Naive thymus-derived CD4-positive, alpha-beta T cell (primary cell): ENCODE measurements around the gene MACROD2. TPM values are rescaled to one million over a fixed set of nuclear protein-coding genes. Genes with fewer than 3 reads are reported as not detected.

ENCODE experiments used
- ATAC-seq: fragments of 150-1000 bp; cut with Tn5 transposase; 2 replicates; pipeline ENCODE4 v1.10.0; 2021; ENCODE audit warnings: mild to moderate bottlenecking, moderate library complexity
- CTCF ChIA-PET: fragments of 350-600 bp; sonication (Branson Sonifier 250); formaldehyde crosslinking; loops from one replicate; lab custom pipeline; 2021; ENCODE audit warnings: antibody characterized with exemption; lab: Charles Lee
- POLR2A ChIA-PET: fragments of 350-600 bp; sonication (Branson Sonifier 250); formaldehyde crosslinking; loops from one replicate; lab custom pipeline; 2021; ENCODE audit warnings: antibody characterized with exemption, inconsistent platforms; lab: Charles Lee
- DNase-seq, 9 donors: peaks; one replicate each; pipeline versions ENCODE4 v3.0.0 to v3.0.0-alpha.2; 2020 to 2022; ENCODE audit warnings: mixed read lengths in 1 of 9
- H3K27ac ChIP-seq: one replicate; pipeline ENCODE4 v1.7.0; 2013; ENCODE audit warnings: mild to moderate bottlenecking, low read depth, low read length, moderate library complexity
- H3K27me3 ChIP-seq, 2 donors: one replicate each; pipeline ENCODE4 v1.7.0; 2013; ENCODE audit warnings: low read length in 2 of 2, mild to moderate bottlenecking in 2 of 2, moderate library complexity in 2 of 2; ENCODE audit not compliant: control insufficient read depth in 2 of 2, insufficient read depth in 2 of 2
- H3K36me3 ChIP-seq, 3 experiments: 1 replicate in 2 of 3; 2 replicates in 1 of 3; pipeline ENCODE4 v1.7.0; 2013; ENCODE audit warnings: low read length in 3 of 3, mild to moderate bottlenecking in 3 of 3, moderate library complexity in 1 of 3; ENCODE audit not compliant: insufficient read depth in 3 of 3, control insufficient read depth in 2 of 3
- H3K4me1 ChIP-seq, 2 donors: one replicate each; pipeline ENCODE4 v1.7.0; 2013; ENCODE audit warnings: low read length in 2 of 2, mild to moderate bottlenecking in 2 of 2, moderate library complexity in 1 of 2; ENCODE audit not compliant: control insufficient read depth in 2 of 2, insufficient read depth in 2 of 2
- H3K4me3 ChIP-seq: 2 replicates; pipeline ENCODE4 v1.7.0; 2013; ENCODE audit warnings: mild to moderate bottlenecking, low read length
- H3K9me3 ChIP-seq, 3 experiments: 1 replicate in 2 of 3; 2 replicates in 1 of 3; pipeline ENCODE4 v1.7.0; 2013; ENCODE audit warnings: low read length in 3 of 3; ENCODE audit not compliant: control insufficient read depth in 2 of 3
- H3K27ac Mint-ChIP-seq, 9 donors: one replicate each; pipeline ENCODE4 v1.8.0; 2020 to 2022; ENCODE audit warnings: mixed read lengths in 9 of 9, mild to moderate bottlenecking in 8 of 9, moderate library complexity in 5 of 9, inconsistent platforms in 2 of 9
- H3K27me3 Mint-ChIP-seq, 5 donors: one replicate each; pipeline ENCODE4 v1.8.0; 2021 to 2022; ENCODE audit warnings: mixed read lengths in 5 of 5, mild to moderate bottlenecking in 1 of 5
- H3K36me3 Mint-ChIP-seq, 5 donors: one replicate each; pipeline ENCODE4 v1.8.0; 2020 to 2022; ENCODE audit warnings: mixed read lengths in 5 of 5, mild to moderate bottlenecking in 3 of 5, inconsistent platforms in 1 of 5
- H3K4me1 Mint-ChIP-seq, 7 donors: one replicate each; pipeline ENCODE4 v1.8.0; 2020 to 2022; ENCODE audit warnings: mixed read lengths in 7 of 7, mild to moderate bottlenecking in 3 of 7, inconsistent platforms in 1 of 7
- H3K4me3 Mint-ChIP-seq, 10 donors: one replicate each; pipeline ENCODE4 v1.8.0; 2020 to 2022; ENCODE audit warnings: mild to moderate bottlenecking in 10 of 10, mixed read lengths in 10 of 10, moderate library complexity in 6 of 10, inconsistent platforms in 2 of 10
- H3K9me3 Mint-ChIP-seq, 11 donors: one replicate each; pipeline ENCODE4 v1.8.0; 2020 to 2022; ENCODE audit warnings: mixed read lengths in 11 of 11, mild to moderate bottlenecking in 4 of 11, inconsistent platforms in 1 of 11, moderate library complexity in 1 of 11
- intact Hi-C, 2 donors: fragments of 100-400 bp; cut with micrococcal nuclease; formaldehyde crosslinking; loops; one replicate each; pipeline ENCODE4 v1.15.1; 2023
- polyA plus RNA-seq, 2 donors: library from polyadenylated mRNA; unstranded; fragments of 300-500 nt; fragmentation: Illumina TruSeq; gene quantifications; one replicate each; pipeline ENCODE4 v1.2.3, GENCODE V29; 2021
- total RNA-seq, 6 experiments: library from RNA in 5 of 6; stranded (reverse) in 5 of 6; gene quantifications; 1 replicate in 5 of 6; 2 replicates in 1 of 6; pipeline ENCODE4 v1.2.3 and lab custom pipeline; 2021 to 2026

The MACROD2 gene
- total and polyA plus RNA-seq, 7 experiments from 2014 or later = 0.27 to 0.86 (median 0.34) TPM; not detected in 4

DNA sequence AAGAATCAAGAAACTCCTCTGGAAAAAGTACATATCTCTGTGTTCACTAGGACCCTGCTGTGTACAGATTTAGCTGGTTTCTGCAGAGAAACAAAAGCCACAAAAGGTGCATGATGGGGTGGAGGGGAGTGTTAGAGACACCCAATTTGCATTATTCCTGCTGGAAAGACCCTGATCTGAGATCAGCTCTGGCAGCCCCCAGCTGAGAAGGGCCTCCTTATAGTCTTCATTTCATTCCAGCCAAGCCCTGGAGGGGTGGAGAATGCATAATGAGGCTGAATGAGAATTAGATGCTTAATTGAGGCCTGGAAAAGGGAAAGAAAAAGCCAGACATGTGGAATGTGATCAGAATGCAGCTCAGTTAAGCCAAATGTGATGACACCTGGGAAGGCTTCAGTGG lies 2032.4 kb downstream of the MACROD2 start:
- intact Hi-C loops = no loop called here
- ChIA-PET CTCF (no interaction called here), POLR2A (no interaction called here)
- Mint-ChIP-seq H3K9me3 (peaks cover 0 to 6% (median 3%) of the 10 kb centered on the region in 11 donors), H3K36me3 (no peaks in the 10 kb centered on the region), H3K27me3 (peaks cover 0 to 9% (median 0%) of the 10 kb centered on the region in 5 donors), H3K27ac (no peak overlapping the region), H3K4me3 (no peak overlapping the region), H3K4me1 (peaks cover 0 to 9% (median 0%) of the 10 kb centered on the region in 7 donors)
- no peak for DNase-seq
- H3K27ac ChIP-seq = no peak overlapping the region
- H3K27me3 ChIP-seq = no peaks in the 10 kb centered on the region
- ATAC-seq = no peak
- H3K9me3 ChIP-seq = no peaks in the 10 kb centered on the region
- H3K4me1 ChIP-seq = no peaks in the 10 kb centered on the region
- H3K4me3 ChIP-seq = no peak overlapping the region
- no peaks in the 10 kb centered on the region for H3K36me3 ChIP-seq

DNA sequence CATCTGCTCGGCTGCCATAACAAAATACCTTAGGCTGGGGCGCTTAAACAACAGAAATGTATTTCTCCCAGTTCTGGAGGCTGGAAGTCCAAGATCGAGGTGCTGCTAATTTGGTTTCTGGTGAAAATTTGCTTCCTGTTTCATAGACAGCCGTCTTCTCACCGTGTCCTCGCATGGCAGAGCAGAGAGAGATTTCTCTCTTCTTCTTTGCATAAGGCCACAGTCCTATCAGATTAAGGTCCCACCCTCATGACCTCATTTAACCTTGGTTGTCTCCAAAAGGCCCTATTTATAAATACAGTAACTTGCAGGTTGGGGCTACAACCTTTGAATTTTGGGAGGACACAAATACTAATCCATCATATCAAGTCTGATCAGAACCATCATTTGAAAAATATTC lies 2033.6 kb downstream of the MACROD2 start:
- ChIA-PET POLR2A (no interaction called here), CTCF (no interaction called here)
- H3K4me3 Mint-ChIP-seq = no peak overlapping the region
- no peaks in the 10 kb centered on the region for H3K36me3 Mint-ChIP-seq
- no peak for ATAC-seq
- no peak for DNase-seq
- Histone ChIP-seq H3K9me3 (no peaks in the 10 kb centered on the region), H3K4me1 (no peaks in the 10 kb centered on the region), H3K36me3 (no peaks in the 10 kb centered on the region), H3K4me3 (no peak overlapping the region), H3K27me3 (no peaks in the 10 kb centered on the region), H3K27ac (no peak overlapping the region)
- peaks cover 0 to 9% (median 0%) of the 10 kb centered on the region in 7 donors for H3K4me1 Mint-ChIP-seq
- peaks cover 0 to 9% (median 0%) of the 10 kb centered on the region in 5 donors for H3K27me3 Mint-ChIP-seq
- intact Hi-C loops = no loop called here
- H3K27ac Mint-ChIP-seq = no peak overlapping the region
- H3K9me3 Mint-ChIP-seq = peaks cover 0 to 6% (median 3%) of the 10 kb centered on the region in 11 donors

DNA sequence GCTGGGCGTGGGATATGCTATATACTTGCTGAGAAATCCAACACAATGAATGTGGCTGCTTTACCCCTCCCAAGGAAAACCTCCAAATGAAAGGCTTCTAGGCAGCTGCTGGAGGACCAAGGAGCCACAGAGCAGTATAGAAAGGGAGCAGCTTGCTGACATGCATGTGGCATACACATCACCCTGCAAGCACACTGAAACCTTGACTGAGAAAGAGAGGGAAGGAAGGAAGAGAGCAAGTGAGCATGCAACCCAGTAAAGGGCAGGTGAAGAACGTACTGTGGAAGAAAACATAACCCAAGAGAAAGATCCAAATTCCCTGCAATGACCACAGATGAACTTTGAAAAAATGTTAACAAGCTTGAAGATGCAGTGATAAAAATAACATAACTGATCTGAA lies 2034.9 kb downstream of the MACROD2 start:
- POLR2A ChIA-PET = no interaction called here
- intact Hi-C loops = no loop called here

DNA sequence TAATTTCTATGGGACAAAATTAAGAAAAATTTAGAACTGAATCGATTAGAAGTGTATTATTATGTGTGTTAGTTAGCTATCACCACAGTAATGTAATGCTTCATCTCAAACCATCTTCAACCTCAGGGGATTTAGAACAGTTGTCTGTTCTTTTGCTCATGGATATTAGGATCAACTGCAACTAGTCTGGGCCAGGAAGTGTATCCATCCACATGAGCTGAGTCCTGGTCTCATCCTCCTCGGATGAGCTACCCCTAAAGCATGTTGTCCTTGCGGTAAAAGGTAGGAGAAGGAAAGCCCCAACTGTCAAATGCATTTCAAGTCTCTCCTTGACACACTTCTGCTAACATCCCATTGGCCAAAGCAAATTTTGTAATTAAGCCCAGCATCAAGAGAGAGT lies 2040.3 kb downstream of the MACROD2 start:
- Mint-ChIP-seq H3K27me3 (no peaks in the 10 kb centered on the region), H3K36me3 (no peaks in the 10 kb centered on the region), H3K4me3 (no peak overlapping the region), H3K27ac (no peak overlapping the region), H3K9me3 (peaks cover 0 to 5% (median 0%) of the 10 kb centered on the region in 11 donors), H3K4me1 (peaks cover 0 to under 1% (median 0%) of the 10 kb centered on the region in 7 donors)
- POLR2A ChIA-PET = no interaction called here
- Histone ChIP-seq H3K36me3 (no peaks in the 10 kb centered on the region), H3K4me3 (no peak overlapping the region), H3K27me3 (no peaks in the 10 kb centered on the region), H3K4me1 (no peaks in the 10 kb centered on the region), H3K27ac (no peak overlapping the region), H3K9me3 (no peaks in the 10 kb centered on the region)
- no peak for ATAC-seq
- intact Hi-C loops = no loop called here
- CTCF ChIA-PET = no interaction called here
- no peak for DNase-seq

More for the DNA sequence above, 2034.9 kb downstream of the MACROD2 start:
- CTCF ChIA-PET = no interaction called here
- no peaks in the 10 kb centered on the region for H3K4me1 ChIP-seq
- H3K9me3 ChIP-seq = no peaks in the 10 kb centered on the region
- no peak for ATAC-seq
- peaks cover 0 to 6% (median 4%) of the 10 kb centered on the region in 11 donors for H3K9me3 Mint-ChIP-seq
- no peak overlapping the region for H3K4me3 Mint-ChIP-seq
- no peaks in the 10 kb centered on the region for H3K36me3 ChIP-seq
- H3K27ac ChIP-seq = no peak overlapping the region
- H3K4me3 ChIP-seq = no peak overlapping the region
- H3K27me3 Mint-ChIP-seq = peaks cover 0 to 9% (median 0%) of the 10 kb centered on the region in 5 donors
- no peaks in the 10 kb centered on the region for H3K4me1 Mint-ChIP-seq
- H3K36me3 Mint-ChIP-seq = no peaks in the 10 kb centered on the region
- H3K27ac Mint-ChIP-seq = no peak overlapping the region
- no peak for DNase-seq
- H3K27me3 ChIP-seq = no peaks in the 10 kb centered on the region

DNA sequence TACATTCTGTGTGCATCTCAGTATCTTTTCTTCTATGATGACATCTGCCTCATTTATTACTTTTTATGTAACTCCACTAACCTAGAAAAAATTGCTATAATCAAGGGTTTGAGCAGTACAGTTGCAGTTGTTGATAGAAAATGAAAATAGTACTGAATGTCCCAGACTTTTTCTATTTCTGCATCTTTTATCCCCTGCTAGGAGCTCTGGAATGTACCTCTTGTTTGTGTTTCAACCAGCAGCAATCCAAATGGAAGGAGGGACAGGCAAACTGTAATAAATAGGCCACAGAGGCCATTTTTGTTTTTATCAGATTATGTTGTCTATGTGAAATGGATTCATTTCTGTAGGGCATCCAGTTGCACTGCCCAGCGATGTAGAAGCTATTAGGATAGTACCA lies 2041.0 kb downstream of the MACROD2 start:
- no peak for ATAC-seq
- DNase-seq = no peak
- no peaks in the 10 kb centered on the region for H3K36me3 ChIP-seq
- H3K4me3 ChIP-seq = no peak overlapping the region
- no peaks in the 10 kb centered on the region for H3K36me3 Mint-ChIP-seq
- H3K4me3 Mint-ChIP-seq = no peak overlapping the region
- intact Hi-C loops = no loop called here
- no peak overlapping the region for H3K27ac Mint-ChIP-seq
- H3K27me3 Mint-ChIP-seq = peaks cover 0 to 3% (median 0%) of the 10 kb centered on the region in 5 donors
- H3K4me1 ChIP-seq = no peaks in the 10 kb centered on the region
- H3K9me3 Mint-ChIP-seq = peaks cover 0 to 4% (median 0%) of the 10 kb centered on the region in 11 donors
- POLR2A ChIA-PET = no interaction called here
- CTCF ChIA-PET = no interaction called here
- H3K9me3 ChIP-seq = no peaks in the 10 kb centered on the region
- H3K27ac ChIP-seq = no peak overlapping the region
- peaks cover 0 to 2% (median 0%) of the 10 kb centered on the region in 7 donors for H3K4me1 Mint-ChIP-seq
- H3K27me3 ChIP-seq = no peaks in the 10 kb centered on the region

DNA sequence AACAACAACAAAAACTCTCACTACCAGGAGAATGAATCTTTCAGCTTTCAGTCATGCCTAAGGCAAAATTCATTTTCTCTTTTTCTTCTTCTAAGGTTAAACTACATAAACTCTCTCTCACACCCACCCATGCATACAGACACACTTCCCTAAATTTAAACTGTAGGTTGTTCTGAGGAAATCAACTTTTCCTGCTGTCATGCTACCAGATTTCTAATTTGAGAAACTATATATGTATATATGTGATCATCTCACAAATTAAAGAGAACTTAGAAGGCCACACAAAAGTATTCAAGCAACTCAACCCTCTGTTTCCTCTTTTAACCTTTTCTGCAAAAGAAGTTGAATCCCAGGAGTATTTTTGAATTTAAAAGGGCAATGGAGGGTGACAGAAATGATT lies 2045.4 kb downstream of the MACROD2 start:
- Histone ChIP-seq H3K27ac (no peak overlapping the region), H3K4me3 (no peak overlapping the region), H3K27me3 (no peaks in the 10 kb centered on the region), H3K4me1 (no peaks in the 10 kb centered on the region), H3K9me3 (no peaks in the 10 kb centered on the region), H3K36me3 (no peaks in the 10 kb centered on the region)
- ATAC-seq (peak; percentile 34), DNase-seq (no peak)
- Mint-ChIP-seq H3K4me1 (peaks cover 0 to 2% (median 0%) of the 10 kb centered on the region in 7 donors), H3K4me3 (no peak overlapping the region), H3K27ac (no peak overlapping the region), H3K27me3 (peaks cover 0 to 4% (median 0%) of the 10 kb centered on the region in 5 donors), H3K36me3 (no peaks in the 10 kb centered on the region), H3K9me3 (peaks cover 0 to 4% (median 0%) of the 10 kb centered on the region in 11 donors)
- ChIA-PET POLR2A (no interaction called here), CTCF (no interaction called here)
- intact Hi-C loops = no loop called here

DNA sequence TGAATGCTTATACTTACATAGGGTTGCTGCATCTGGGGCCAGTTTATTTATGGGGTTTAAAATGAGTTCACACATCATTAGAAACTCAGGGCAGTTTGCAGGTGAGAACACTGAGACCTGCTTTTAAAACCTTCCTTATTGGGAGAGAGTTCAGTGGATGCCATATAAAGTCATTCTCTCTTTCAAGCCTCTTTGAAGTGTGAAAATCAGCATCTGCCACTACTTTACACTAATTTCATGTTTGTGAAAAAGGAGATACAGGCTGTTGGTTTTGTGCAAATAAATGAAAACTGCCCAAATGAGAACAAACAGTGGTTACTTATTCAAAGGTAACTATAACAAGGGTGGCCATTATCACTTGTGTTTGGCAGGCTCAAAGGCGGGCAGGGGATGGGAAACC lies 2047.4 kb downstream of the MACROD2 start:
- H3K4me3 ChIP-seq = no peak overlapping the region
- H3K27me3 ChIP-seq = no peaks in the 10 kb centered on the region
- Mint-ChIP-seq H3K4me1 (peaks cover 0 to 2% (median 0%) of the 10 kb centered on the region in 7 donors), H3K4me3 (no peak overlapping the region), H3K27me3 (peaks cover 0 to 10% (median 3%) of the 10 kb centered on the region in 5 donors), H3K27ac (no peak overlapping the region), H3K36me3 (no peaks in the 10 kb centered on the region), H3K9me3 (peaks cover 0 to 4% (median 0%) of the 10 kb centered on the region in 11 donors)
- ChIA-PET CTCF (no interaction called here), POLR2A (no interaction called here)
- no peaks in the 10 kb centered on the region for H3K9me3 ChIP-seq
- no peaks in the 10 kb centered on the region for H3K36me3 ChIP-seq
- ATAC-seq (no peak), DNase-seq (no peak)
- H3K27ac ChIP-seq = no peak overlapping the region
- intact Hi-C loops = no loop called here
- no peaks in the 10 kb centered on the region for H3K4me1 ChIP-seq
